ENCODE data around the gene WIPF3. TPM values are rescaled to one million over a fixed set of nuclear protein-coding genes. Genes with fewer than 3 reads are reported as not detected.

WIPF3 gene
- total and polyA plus RNA-seq, 12 donors: 1.1 to 15.4 (median 6.9) TPM

DNA sequence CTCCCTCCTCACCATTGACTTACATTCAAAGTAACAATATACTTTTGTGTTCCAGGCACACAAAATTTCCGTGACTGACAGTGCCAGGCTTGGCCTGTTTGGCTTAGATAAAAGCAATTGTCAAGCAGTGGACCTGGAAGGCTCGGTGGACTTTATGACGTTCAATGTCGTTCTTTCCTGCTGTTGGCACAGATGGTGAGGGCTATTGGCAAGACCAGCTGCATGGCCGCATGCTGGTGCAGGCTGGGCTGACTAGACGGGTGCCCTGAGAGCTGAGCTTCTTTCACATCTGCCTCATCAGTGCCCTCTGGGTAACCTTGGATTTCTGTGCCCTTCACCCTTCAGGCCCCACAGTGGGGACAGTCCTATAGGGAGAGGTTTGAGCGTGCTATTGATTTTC is 45.2 kb downstream of the WIPF3 start:
- peak in 7 of 8 donors; percentile 53 to 96 (median 94) for ATAC-seq

GRCh38 chr7:29852457-29852856 is 46.1 kb downstream of the WIPF3 start:
- 95 to 98% methylated on average over 1 of the region's 1 CpG for WGBS, 2 donors
- intact Hi-C loops (cut with DNase I): no loop called here
- ATAC-seq: no peak

More for the DNA sequence above, 45.2 kb downstream of the WIPF3 start:
- H3K27ac ChIP-seq: peak overlapping the region in 7 of 10 donors; percentile 6 to 61 (median 40)
- H3K4me3 ChIP-seq: no peak overlapping the region
- TF ChIP-seq, protein P1, sequence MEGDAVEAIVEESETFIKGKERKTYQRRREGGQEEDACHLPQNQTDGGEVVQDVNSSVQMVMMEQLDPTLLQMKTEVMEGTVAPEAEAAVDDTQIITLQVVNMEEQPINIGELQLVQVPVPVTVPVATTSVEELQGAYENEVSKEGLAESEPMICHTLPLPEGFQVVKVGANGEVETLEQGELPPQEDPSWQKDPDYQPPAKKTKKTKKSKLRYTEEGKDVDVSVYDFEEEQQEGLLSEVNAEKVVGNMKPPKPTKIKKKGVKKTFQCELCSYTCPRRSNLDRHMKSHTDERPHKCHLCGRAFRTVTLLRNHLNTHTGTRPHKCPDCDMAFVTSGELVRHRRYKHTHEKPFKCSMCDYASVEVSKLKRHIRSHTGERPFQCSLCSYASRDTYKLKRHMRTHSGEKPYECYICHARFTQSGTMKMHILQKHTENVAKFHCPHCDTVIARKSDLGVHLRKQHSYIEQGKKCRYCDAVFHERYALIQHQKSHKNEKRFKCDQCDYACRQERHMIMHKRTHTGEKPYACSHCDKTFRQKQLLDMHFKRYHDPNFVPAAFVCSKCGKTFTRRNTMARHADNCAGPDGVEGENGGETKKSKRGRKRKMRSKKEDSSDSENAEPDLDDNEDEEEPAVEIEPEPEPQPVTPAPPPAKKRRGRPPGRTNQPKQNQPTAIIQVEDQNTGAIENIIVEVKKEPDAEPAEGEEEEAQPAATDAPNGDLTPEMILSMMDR (IDR thresholded peaks at IDR 0.05): no peak
- no peaks in the 10 kb centered on the region for H3K9me3 ChIP-seq
- H3K27me3 ChIP-seq: no peaks in the 10 kb centered on the region
- WGBS, 2 donors: 51 to 59% methylated on average over 7 of the region's 7 CpGs
- H3K4me1 ChIP-seq: peaks cover 0 to 15% (median 0%) of the 10 kb centered on the region in 9 donors
- intact Hi-C loops (cut with DNase I): no loop called here
- H3K36me3 ChIP-seq: no peaks in the 10 kb centered on the region
- peak; percentile 33 to 54 for DNase-seq

GRCh38 chr7:29853072-29853471 is 46.8 kb downstream of the WIPF3 start:
- ATAC-seq (peak in 6 of 8 donors; percentile 6 to 59 (median 39)), DNase-seq (peak in 1 of 2 donors; percentile 16)

More at GRCh38 chr7:29852457-29852856, 46.1 kb downstream of the WIPF3 start:
- H3K4me3 ChIP-seq: no peak overlapping the region
- no peaks in the 10 kb centered on the region for H3K27me3 ChIP-seq
- H3K4me1 ChIP-seq: peaks cover 0 to 15% (median 0%) of the 10 kb centered on the region in 9 donors
- peak overlapping the region in 2 of 10 donors; percentile 41 to 58 for H3K27ac ChIP-seq
- H3K36me3 ChIP-seq: no peaks in the 10 kb centered on the region
- TF ChIP-seq, protein P1 (IDR thresholded peaks at IDR 0.05): no peak
- H3K9me3 ChIP-seq: no peaks in the 10 kb centered on the region
- DNase-seq: no peak

DNA sequence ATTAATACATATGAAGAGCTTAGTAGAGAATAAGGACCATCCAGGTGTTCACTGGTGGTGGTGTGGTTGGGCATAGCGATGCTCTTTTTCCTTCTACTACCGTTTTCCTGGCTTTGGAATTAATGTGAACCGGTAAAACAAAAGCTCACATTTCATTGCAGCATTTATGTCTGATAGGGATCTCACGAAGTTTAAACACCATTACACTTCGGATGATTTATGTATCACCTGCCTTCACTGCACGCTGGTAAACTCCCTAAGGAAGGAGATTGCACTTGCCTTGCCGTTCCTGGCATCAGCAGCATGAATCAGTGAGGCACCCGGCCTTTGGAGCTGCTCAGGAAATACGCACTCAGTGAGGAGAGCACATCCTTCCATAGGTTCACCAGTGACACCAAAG is 47.5 kb downstream of the WIPF3 start:
- Histone ChIP-seq H3K4me1 (peaks cover 0 to 23% (median 5%) of the 10 kb centered on the region in 9 donors), H3K9me3 (no peaks in the 10 kb centered on the region), H3K4me3 (no peak overlapping the region), H3K36me3 (no peaks in the 10 kb centered on the region), H3K27me3 (no peaks in the 10 kb centered on the region), H3K27ac (no peak overlapping the region)
- WGBS, 2 donors: 86 to 89% methylated on average over 9 of the region's 9 CpGs
- intact Hi-C loops (cut with DNase I): no loop called here
- no peak for ATAC-seq
- TF ChIP-seq, protein P1 (IDR thresholded peaks at IDR 0.05): no peak
- DNase-seq: no peak

More at GRCh38 chr7:29853072-29853471, 46.8 kb downstream of the WIPF3 start:
- intact Hi-C loops (cut with DNase I): no loop called here
- H3K9me3 ChIP-seq: no peaks in the 10 kb centered on the region
- WGBS, 2 donors: 64 to 68% methylated on average over 2 of the region's 2 CpGs
- TF ChIP-seq, protein P1 (IDR thresholded peaks at IDR 0.05): no peak
- H3K27me3 ChIP-seq: no peaks in the 10 kb centered on the region
- H3K27ac ChIP-seq: no peak overlapping the region
- peaks cover 0 to 15% (median 0%) of the 10 kb centered on the region in 9 donors for H3K4me1 ChIP-seq
- H3K4me3 ChIP-seq: no peak overlapping the region
- H3K36me3 ChIP-seq: no peaks in the 10 kb centered on the region

Measured in heart right ventricle (tissue), 16 donors.